HepG2 (cell line): ENCODE data around the gene MINDY1. TPM values are rescaled to one million over a fixed set of nuclear protein-coding genes. Genes with fewer than 3 reads are reported as not detected.

Experiments used
- ATRX ChIP-seq: sonication (generic); formaldehyde crosslinking; IDR thresholded peaks from 2 replicates; pipeline ENCODE4 v1.4.0; 2020; ENCODE audit warnings: missing genetic modification reagents, borderline replicate concordance
- EHMT2 ChIP-seq: fragments of 200-600 bp; sonication (generic); IDR thresholded peaks from 2 replicates; pipeline ENCODE4 v1.7.0; 2017; ENCODE audit warnings: antibody characterized with exemption, low read depth, low read length, borderline replicate concordance
- ESRRA ChIP-seq: sonication (generic); formaldehyde crosslinking; IDR thresholded peaks from 2 replicates; pipeline ENCODE4 v1.5.1; 2020; ENCODE audit warnings: mild to moderate bottlenecking, low read depth, missing genetic modification reagents
- FOXJ3 ChIP-seq: sonication (generic); formaldehyde crosslinking; IDR thresholded peaks from 2 replicates; pipeline ENCODE4 v1.4.0; 2020; ENCODE audit warnings: missing genetic modification reagents, mild to moderate bottlenecking, borderline replicate concordance
- FOXK2 ChIP-seq: fragments of 450-650 bp; IDR thresholded peaks from 2 replicates; pipeline ENCODE4 v1.6.1; 2016
- FOXM1 ChIP-seq: sonication (generic); formaldehyde crosslinking; IDR thresholded peaks from 2 replicates; pipeline ENCODE4 v1.5.0; 2020; ENCODE audit warnings: missing genetic modification reagents
- GFI1 ChIP-seq: sonication (generic); formaldehyde crosslinking; IDR thresholded peaks from 2 replicates; pipeline ENCODE4 v1.5.0; 2020; ENCODE audit warnings: missing genetic modification reagents, mild to moderate bottlenecking, borderline replicate concordance
- HNRNPUL1 ChIP-seq: fragments of 200-400 bp; formaldehyde crosslinking; IDR thresholded peaks from 2 replicates; pipeline ENCODE4 v1.6.1; 2017; ENCODE audit warnings: low read depth, mild to moderate bottlenecking, low read length, moderate library complexity
- MEIS2 ChIP-seq: sonication (generic); formaldehyde crosslinking; IDR thresholded peaks from 2 replicates; pipeline ENCODE4 v1.9.0; 2021; ENCODE audit warnings: mild to moderate bottlenecking, missing genetic modification reagents
- NFIC ChIP-seq: IDR thresholded peaks from 2 replicates; pipeline ENCODE4 v1.6.1; 2012; ENCODE audit warnings: mild to moderate bottlenecking, low read length, inconsistent platforms
- NR2F2 ChIP-seq: IDR thresholded peaks from 2 replicates; pipeline ENCODE4 v1.6.1; 2012; ENCODE audit warnings: low read depth, inconsistent platforms, borderline replicate concordance
- RFX1 ChIP-seq: fragments of 450-650 bp; IDR thresholded peaks from 2 replicates; pipeline ENCODE4 v1.6.1; 2017
- SKIL ChIP-seq: sonication (generic); formaldehyde crosslinking; IDR thresholded peaks from 2 replicates; pipeline ENCODE4 v1.8.0; 2022; ENCODE audit warnings: missing genetic modification reagents, mild to moderate bottlenecking, moderate library complexity, borderline replicate concordance
- SP1 ChIP-seq, 2 experiments: fragments of 450-650 bp in 1 of 2; sonication (generic) in 1 of 2; formaldehyde crosslinking in 1 of 2; IDR thresholded peaks; 2 replicates each; pipeline versions ENCODE4 v1.4.0 to v1.6.1; 2016 to 2020; ENCODE audit warnings: missing genetic modification reagents in 1 of 2
- U2AF1 ChIP-seq: fragments of 200-400 bp; formaldehyde crosslinking; optimal IDR thresholded peaks from 2 replicates; pipeline ENCODE3; 2017; ENCODE audit warnings: mild to moderate bottlenecking, low read depth, low read length
- YEATS4 ChIP-seq: sonication (generic); formaldehyde crosslinking; IDR thresholded peaks from 2 replicates; pipeline ENCODE4 v1.4.0; 2020; ENCODE audit warnings: missing genetic modification reagents, borderline replicate concordance
- ZKSCAN5 ChIP-seq: sonication (generic); formaldehyde crosslinking; IDR thresholded peaks from 2 replicates; pipeline ENCODE4 v1.5.1; 2020; ENCODE audit warnings: mild to moderate bottlenecking, missing genetic modification reagents
- ZNF367 ChIP-seq: sonication (generic); formaldehyde crosslinking; IDR thresholded peaks from 2 replicates; pipeline ENCODE4 v1.4.0; 2020; ENCODE audit warnings: missing genetic modification reagents, borderline replicate concordance
- ZNF724P ChIP-seq: sonication (generic); formaldehyde crosslinking; IDR thresholded peaks from 2 replicates; pipeline ENCODE4 v1.8.0; 2022; ENCODE audit warnings: missing genetic modification reagents, borderline replicate concordance
- polyA plus RNA-seq, 8 experiments: library from polyadenylated mRNA; depleted of rRNA in 3 of 8; stranded (reverse) in 7 of 8; unstranded in 1 of 8; fragments of >200 nt; fragmentation: Illumina TruSeq in 4 of 8; extraction: Trizol in 4 of 8; gene quantifications; 2 replicates each; pipeline versions ENCODE4 v1.2.1 to v1.2.3, GENCODE V29; 2011 to 2016; ENCODE audit warnings: low read depth in 4 of 8, missing spikeins in 1 of 8, mixed read lengths in 1 of 8; ENCODE audit not compliant: insufficient read depth in 1 of 8
- total RNA-seq, 5 experiments: library from RNA; depleted of rRNA; stranded (reverse); fragments of >200 nt; fragmentation: Illumina TruSeq; extraction: Trizol; gene quantifications; 2 replicates each; pipeline ENCODE4 v1.2.3, GENCODE V29; 2016; ENCODE audit warnings: low read depth in 1 of 5
- TF ChIP-seq, protein P1 (sequence below): sonication (generic); formaldehyde crosslinking; IDR thresholded peaks from 2 replicates; pipeline ENCODE4 v1.5.1; 2020; ENCODE audit warnings: mild to moderate bottlenecking, missing genetic modification reagents
- TF ChIP-seq, protein P2 (sequence below): sonication (generic); formaldehyde crosslinking; IDR thresholded peaks from 2 replicates; pipeline ENCODE4 v1.4.0; 2020; ENCODE audit warnings: missing genetic modification reagents

MINDY1 gene
- total and polyA plus RNA-seq, 2 of the 13 experiments (the other 11 are each of a cell fraction or from before 2014, with no cell fraction given): 11.1 to 15.0 TPM

GRCh38 chr1:151012684-151013471, 6.2 kb upstream of the MINDY1 start (continued):
- TF ChIP-seq, protein P1, sequence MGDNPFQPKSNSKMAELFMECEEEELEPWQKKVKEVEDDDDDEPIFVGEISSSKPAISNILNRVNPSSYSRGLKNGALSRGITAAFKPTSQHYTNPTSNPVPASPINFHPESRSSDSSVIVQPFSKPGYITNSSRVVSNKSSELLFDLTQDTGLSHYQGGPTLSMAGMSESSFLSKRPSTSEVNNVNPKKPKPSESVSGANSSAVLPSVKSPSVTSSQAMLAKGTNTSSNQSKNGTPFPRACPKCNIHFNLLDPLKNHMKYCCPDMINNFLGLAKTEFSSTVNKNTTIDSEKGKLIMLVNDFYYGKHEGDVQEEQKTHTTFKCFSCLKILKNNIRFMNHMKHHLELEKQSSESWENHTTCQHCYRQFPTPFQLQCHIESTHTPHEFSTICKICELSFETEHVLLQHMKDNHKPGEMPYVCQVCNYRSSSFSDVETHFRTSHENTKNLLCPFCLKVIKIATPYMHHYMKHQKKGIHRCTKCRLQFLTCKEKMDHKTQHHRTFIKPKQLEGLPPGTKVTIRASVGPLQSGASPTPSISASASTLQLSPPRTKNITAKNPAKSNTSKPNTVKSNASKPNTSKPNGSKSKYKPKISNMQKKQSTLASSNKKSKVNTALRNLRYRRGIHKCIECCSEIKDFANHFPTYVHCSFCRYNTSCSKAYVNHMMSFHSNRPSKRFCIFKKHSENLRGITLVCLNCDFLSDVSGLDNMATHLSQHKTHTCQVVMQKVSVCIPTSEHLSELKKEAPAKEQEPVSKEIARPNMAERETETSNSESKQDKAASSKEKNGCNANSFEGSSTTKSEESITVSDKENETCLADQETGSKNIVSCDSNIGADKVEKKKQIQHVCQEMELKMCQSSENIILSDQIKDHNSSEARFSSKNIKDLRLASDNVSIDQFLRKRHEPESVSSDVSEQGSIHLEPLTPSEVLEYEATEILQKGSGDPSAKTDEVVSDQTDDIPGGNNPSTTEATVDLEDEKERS (CRISPR knock-in tag): peak; percentile 80; the same call in 1 of the 2 replicates
- TF ChIP-seq SP1 (IDR thresholded peaks at IDR 0.05): no peak
- no peak for TF ChIP-seq SP1 (CRISPR knock-in tag; IDR thresholded peaks at IDR 0.05)
- no peak for TF ChIP-seq EHMT2
- TF ChIP-seq HNRNPUL1: no peak
- TF ChIP-seq SKIL (CRISPR knock-in tag): no peak
- 0 out of 2 replicates have a peak, but pooled peaks have one; percentile 32 for TF ChIP-seq YEATS4 (CRISPR knock-in tag)
- peak; percentile 58; the same call in 1 of the 2 replicates for TF ChIP-seq ZNF724P
- TF ChIP-seq ZNF367 (CRISPR knock-in tag): no peak
- no peak for TF ChIP-seq ATRX (CRISPR knock-in tag)
- TF ChIP-seq GFI1 (CRISPR knock-in tag): peak; percentile 65; the same call in 1 of the 2 replicates
- TF ChIP-seq RFX1: no peak
- TF ChIP-seq NFIC: peak; percentile 63; the same call in 1 of the 2 replicates
- peak; percentile 50; the same call in 1 of the 2 replicates for TF ChIP-seq FOXK2
- TF ChIP-seq FOXJ3: no peak
- peak; percentile 64; the same call in 1 of the 2 replicates for TF ChIP-seq ESRRA (CRISPR knock-in tag)
- TF ChIP-seq, protein P2, sequence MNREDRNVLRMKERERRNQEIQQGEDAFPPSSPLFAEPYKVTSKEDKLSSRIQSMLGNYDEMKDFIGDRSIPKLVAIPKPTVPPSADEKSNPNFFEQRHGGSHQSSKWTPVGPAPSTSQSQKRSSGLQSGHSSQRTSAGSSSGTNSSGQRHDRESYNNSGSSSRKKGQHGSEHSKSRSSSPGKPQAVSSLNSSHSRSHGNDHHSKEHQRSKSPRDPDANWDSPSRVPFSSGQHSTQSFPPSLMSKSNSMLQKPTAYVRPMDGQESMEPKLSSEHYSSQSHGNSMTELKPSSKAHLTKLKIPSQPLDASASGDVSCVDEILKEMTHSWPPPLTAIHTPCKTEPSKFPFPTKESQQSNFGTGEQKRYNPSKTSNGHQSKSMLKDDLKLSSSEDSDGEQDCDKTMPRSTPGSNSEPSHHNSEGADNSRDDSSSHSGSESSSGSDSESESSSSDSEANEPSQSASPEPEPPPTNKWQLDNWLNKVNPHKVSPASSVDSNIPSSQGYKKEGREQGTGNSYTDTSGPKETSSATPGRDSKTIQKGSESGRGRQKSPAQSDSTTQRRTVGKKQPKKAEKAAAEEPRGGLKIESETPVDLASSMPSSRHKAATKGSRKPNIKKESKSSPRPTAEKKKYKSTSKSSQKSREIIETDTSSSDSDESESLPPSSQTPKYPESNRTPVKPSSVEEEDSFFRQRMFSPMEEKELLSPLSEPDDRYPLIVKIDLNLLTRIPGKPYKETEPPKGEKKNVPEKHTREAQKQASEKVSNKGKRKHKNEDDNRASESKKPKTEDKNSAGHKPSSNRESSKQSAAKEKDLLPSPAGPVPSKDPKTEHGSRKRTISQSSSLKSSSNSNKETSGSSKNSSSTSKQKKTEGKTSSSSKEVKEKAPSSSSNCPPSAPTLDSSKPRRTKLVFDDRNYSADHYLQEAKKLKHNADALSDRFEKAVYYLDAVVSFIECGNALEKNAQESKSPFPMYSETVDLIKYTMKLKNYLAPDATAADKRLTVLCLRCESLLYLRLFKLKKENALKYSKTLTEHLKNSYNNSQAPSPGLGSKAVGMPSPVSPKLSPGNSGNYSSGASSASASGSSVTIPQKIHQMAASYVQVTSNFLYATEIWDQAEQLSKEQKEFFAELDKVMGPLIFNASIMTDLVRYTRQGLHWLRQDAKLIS (CRISPR knock-in tag): 0 out of 2 replicates have a peak, but pooled peaks have one; percentile 52
- no peak for TF ChIP-seq ZKSCAN5 (CRISPR knock-in tag)
- TF ChIP-seq MEIS2 (CRISPR knock-in tag): peak; percentile 61; the same call in 1 of the 2 replicates
- no peak for TF ChIP-seq FOXM1 (CRISPR knock-in tag)
- peak; percentile 19; the same call in 1 of the 2 replicates for TF ChIP-seq NR2F2
- no peak for TF ChIP-seq U2AF1
